HT-29 (cell line): ENCODE data around the gene NRP2. TPM values are rescaled to one million over a fixed set of nuclear protein-coding genes. Genes with fewer than 3 reads are reported as not detected.

Source experiments
- DNase-seq: peaks from one replicate; pipeline ENCODE4 v3.0.0-alpha.2; 2015; ENCODE audit warnings: low spot score
- total RNA-seq: library from RNA; depleted of rRNA; stranded (reverse); fragments of >200 nt; shearing (Covaris generic); gene quantifications from 2 replicates; pipeline ENCODE4 v1.2.3, GENCODE V29; 2014

The NRP2 gene
- total RNA-seq, 1 experiment from 2014 or later, result 1.1 TPM

GRCh38 chr2:205659922-205660321 is 22.4 kb upstream of the NRP2 start:
- no peak for DNase-seq

- DNase-seq, result no peak
Observed at GRCh38 chr2:205660521-205661124, 21.7 kb upstream of the NRP2 start.

- DNase-seq, result no peak
Observed at GRCh38 chr2:205661281-205661680, 21.0 kb upstream of the NRP2 start.

- no peak for DNase-seq
Observed at GRCh38 chr2:205662206-205662965, 19.9 kb upstream of the NRP2 start.

DNA sequence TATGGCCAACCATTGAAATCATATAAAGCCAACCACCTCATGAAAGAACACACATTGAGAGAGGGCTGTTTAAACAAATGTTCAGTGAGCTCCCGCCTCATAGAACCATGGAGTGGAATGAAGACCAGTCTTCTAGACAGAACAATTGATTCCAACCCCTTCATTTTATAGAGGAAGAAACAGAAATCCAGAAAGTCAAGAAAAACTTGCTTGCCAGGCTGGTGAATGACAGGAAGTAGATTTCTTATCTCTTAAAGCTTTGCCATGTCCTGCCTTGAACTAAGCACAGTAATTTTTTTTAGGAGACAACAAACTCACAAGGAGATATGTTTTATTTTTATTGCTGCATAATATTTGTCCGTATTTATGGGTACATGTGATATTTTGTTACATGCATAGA is 16.5 kb upstream of the NRP2 start:
- peak; percentile 49 for DNase-seq

DNA sequence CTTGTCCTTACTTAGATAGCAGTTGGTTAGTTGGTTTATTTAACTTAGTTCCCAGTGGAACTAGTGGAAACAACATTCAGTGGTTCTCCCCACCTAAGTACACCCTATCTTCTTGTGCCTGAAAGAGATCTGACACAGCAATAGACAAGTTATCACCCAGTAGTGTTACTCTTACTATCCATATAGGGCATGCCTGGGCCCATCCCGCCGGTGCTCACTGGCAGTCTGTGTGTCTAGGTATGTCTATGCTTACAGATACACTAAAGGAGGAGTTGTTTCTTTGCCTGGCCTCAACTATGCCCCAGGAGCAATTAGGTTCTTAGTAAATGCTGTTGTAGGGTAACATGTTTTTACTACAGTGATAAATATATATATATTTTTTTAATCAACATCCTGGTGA is 12.0 kb upstream of the NRP2 start:
- DNase-seq, result no peak

DNA sequence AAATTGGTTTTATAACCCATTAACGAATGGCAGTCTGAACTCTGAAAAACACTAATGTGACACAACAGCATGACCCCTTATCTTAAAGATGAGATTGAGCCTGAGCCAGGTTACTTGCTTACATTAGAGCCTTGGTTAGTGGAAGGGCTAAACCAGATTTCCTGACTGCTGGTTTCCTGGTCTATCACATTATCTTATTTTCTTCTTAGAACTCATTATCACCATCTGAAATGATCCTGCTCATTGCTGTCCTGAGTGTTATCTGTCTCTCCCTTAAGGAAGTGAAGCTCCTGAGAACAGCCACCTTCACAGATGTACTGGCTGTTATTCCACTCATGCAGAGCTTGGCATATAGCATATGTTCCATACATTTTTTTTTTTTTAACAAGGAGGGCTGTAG is 9.0 kb upstream of the NRP2 start:
- DNase-seq, result no peak

GRCh38 chr2:205675861-205676516 is 6.3 kb upstream of the NRP2 start:
- peak; percentile 56 for DNase-seq

DNA sequence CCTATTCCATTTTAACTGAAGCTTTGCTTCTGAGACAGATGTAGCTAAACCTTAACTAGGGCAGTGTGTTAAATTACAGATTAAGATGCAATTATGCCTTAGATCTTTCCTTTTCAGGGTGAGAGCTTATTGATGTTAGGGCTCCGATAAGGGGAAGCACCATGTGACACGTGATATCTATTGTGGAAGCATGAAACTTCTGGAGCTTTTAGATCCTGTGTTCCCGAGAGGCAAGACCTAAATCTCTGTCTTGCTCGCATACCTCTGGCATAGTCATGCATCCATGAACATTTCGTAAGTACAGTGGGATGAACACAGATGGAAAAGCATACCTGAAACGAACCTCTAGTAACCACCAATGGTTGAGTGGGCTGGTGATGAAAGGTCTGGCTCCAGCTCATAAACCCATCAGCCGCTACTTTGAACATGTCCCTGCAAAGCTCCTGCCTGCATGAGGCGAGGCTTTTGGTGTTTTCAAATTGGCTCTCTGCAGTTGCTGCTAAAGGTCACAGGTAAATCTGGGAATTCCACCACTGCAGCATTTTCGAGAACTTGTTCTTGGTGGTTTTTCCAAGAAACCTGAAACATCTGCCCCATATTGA is 3.7 kb upstream of the NRP2 start:
- DNase-seq, result no peak

DNA sequence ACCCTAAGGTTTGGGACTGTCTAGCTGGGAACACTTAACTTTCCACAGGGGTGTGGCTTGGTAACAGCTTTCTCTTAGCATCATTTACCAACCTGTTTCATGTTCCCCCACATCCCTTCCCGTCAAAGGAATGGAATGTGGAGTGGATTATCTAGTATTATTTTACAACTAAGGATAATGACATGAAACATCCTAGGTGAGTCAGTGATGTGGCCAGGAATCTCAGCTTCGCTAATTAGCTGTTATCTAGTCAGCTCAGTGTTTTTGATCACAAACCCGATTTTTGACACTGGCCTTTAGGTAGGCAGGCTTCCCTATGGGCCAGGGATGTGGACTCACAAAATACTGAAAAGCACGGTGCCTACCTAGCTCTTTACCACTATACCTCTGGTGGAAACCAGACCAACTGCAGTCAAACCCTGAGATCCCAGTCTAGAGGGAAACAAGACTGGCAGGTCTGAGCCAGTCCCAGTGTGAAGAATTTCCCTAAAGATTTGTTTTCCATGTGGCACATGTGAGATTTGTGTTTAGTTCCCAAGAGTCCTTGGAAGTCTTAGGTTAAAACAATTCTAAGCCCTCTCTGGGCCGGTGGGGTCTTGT is 2.8 kb upstream of the NRP2 start:
- no peak for DNase-seq

DNA sequence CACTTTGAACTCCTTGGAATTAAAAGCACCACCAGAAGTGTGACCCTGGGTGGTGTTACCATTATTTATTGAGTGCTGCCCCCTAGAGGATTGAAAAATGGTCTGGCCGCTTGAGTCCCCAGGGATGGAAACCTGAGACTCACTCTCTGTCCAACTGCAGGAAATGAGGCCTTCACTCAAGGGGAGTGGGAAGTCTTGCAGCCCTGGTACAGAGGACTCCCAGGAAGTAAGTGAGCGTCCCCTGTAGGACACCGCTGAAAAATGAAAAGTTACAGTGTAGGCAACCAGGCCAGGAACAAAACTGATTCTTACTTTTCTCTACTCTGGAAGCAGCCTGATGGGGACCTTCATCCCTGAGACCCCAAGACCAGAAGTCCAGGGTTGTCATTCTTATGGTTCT is 2.2 kb upstream of the NRP2 start:
- peak; percentile 85 for DNase-seq

GRCh38 chr2:205680903-205681302 is 1.4 kb upstream of the NRP2 start:
- DNase-seq, result no peak

DNA sequence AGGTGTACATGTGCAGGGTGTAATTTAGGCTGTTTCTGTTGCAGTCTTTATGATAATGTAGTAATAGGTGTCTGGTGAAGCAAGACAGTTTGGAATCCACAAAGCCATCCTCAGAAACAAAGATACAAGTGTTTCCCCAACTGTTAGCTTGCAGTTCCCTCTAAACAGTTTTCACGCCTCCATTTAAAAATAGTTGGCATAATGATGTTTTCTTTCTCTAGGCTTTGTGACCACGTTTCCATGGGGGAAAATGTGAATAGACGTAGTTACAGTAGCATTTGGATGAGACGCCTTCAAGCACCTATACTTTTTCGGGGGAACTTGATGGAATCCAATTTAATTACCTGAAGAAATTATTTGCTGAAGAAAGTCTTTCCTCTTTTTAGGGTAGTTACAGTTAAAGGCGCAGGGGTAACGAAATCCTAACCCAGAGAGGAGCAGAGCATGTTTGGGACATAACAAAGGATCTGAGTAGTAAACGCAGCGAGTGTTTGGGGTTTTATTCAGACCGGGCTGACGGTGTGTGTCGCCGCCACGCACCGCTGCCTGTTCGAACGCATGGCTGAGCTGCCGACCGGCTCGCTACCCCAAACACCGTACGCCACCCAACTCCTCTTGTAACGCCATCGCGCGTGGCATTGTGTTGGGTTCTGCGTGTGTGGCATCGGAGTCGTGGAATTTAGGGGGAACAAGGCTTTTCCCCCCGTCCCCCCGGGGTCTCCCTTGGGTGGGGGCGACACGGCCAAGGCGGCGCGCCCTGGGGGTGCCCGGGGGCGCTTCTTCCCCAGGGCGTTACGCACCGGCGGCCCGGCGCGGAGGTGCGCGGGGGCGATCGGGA is 681 bp upstream of the NRP2 start:
- DNase-seq, result no peak

DNA sequence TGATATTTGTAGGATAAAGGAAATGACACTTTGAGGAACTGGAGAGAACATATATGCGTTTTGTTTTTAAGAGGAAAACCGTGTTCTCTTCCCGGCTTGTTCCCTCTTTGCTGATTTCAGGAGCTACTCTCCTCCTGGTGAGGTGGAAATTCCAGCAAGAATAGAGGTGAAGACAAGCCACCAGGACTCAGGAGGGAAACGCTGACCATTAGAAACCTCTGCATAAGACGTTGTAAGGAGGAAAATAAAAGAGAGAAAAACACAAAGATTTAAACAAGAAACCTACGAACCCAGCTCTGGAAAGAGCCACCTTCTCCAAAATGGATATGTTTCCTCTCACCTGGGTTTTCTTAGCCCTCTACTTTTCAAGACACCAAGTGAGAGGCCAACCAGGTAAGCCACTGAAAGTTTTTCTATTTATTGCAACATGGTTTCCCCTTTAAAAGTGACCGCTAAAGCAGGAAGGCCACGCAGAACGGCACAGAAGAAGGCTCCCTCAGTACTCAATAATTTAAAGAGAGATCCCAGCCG is 735 bp downstream of the NRP2 start:
- no peak for DNase-seq

DNA sequence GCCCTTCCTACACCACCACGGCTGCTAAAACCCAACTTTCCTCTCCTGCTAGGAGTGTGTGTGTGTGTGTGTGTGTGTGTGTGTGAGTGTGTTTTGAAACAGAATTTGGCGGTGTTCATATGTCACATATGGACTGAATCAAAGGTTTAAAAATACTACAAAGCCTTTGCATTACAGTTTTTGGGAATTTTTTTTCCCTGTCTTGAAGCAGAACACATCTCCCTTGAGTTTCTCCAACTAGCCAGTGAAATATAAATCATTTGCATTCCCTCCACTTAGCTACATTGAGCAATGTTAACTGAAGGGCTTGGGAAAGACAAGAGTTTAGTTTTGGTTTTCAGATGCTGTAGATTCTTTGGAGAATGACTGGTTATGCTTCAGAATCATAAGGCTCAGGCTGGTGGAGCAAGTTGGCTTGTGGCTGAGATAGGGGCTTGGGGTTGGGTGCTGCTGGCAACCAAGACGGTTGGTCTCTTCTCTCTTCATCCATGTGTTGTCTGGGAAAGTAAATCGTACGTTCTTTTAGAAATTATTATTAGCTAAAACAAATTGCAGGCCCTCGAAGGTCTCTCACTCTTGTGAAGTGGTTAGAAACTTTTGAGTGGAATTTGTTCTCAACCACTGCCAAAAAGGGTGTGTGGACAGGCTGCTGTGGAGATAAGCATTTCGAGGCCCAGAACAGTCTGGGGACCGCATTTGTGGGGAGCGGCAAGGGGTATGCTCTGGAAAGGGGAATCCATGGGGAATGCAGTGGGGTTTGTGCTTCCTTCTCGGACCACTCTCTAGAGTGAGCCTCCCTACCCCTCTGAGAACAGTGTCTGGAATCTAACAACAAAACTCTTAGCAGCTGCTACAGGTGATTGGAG is 1.4 kb downstream of the NRP2 start:
- no peak for DNase-seq

DNA sequence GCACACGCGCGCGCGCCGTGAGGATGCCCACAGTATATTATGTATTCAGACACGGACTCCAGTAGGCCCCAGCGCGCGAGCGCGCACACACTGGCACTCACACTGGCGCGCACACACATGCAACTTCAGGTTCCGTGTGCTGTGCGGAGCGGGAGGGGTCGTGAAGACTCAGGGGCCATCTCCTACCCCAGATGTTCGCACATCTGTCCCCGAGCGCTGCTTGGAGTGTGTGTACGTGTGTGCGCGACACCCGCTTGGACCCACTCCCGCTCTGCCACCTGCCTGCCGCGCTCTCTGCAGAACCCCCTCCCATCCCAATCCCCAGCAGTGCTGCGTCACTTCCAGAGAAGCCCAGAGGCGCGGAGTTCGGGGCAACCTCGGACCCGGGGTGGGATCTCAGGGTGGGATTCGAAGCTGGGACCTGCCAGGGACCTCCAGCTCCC is 2.6 kb downstream of the NRP2 start:
- no peak for DNase-seq

GRCh38 chr2:205685314-205686055 is 3.2 kb downstream of the NRP2 start:
- no peak for DNase-seq

- DNase-seq, result no peak
Observed at GRCh38 chr2:205686056-205686782, 3.9 kb downstream of the NRP2 start.
